HG03565 (cell line): ENCODE results near the gene ACADL.
"Not testable (repeated sequence)": the region's sequence is repeated elsewhere in the genome, so short reads cannot be mapped to it uniquely, and the experiment has no call there.

Source experiments
- ATAC-seq: cut with Tn5 transposase; IDR thresholded peaks from one replicate; pipeline ENCODE4 v1.9.1; 2021; ENCODE audit warnings: mild to moderate bottlenecking, moderate library complexity; ENCODE audit not compliant: unreplicated experiment

The ACADL gene

DNA sequence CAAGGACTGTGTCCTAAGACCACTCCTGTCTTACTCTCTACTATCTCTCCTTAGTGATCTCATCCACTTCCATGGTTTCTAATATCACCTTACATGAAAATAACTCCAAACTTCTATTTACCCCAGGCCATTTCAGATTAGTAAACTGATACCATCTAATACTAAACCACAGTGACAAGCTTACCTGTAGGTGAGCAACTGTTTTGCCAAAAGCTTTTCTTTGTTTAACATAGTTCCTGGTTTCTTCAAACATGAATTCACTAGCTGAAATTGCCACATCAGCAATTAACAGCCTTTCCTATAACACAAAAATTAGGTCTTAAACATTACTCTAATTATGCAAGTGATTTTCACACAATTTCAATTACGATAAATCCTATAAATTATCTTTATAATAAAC, 22.1 kb downstream of the ACADL start:
- ATAC-seq = no peak

DNA sequence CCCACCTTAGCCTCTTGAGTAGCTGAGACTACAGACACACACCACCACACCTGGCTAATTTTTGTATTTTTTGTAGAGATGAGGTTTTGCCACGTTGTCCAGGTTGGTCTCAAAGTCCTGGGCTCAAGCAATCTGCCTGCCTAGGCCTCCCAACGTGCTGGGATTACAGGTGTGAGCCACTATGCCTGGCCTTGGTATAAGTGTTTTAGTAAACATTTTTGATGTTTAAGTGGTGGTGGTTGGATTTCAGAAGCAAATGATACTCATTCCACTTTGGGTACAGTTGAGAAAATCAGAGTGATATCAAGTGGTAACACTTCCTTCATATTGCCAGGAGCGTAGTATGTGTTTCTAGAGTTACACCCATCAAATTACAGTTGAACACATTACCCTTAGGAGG, 25.4 kb downstream of the ACADL start:
- no peak for ATAC-seq

DNA sequence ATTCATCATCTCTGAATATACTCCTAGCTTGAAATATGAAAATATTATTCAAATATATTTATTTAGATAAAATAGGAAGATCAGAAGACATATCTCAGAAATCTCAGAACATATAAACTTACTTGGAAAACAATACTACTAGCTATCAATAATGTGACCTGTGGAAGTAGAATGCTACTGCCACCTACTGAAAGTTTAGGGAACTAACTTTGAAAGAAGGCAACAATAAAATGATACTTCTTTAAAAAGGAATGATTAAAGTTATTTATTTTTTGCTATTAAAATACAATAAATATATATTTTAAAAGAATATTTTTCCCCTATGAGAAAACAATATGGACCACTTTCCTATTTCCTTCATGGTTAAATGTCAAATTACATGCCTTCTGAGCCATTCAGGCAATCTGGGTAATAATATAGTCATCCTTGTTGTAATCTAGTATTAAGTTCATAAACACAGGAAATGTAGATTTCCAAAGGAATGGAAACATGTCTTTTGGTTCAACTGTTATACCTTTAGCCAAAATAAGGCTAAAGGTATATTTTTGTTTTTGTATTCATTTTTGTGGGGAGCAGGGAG, 26.0 kb downstream of the ACADL start:
- peak; percentile 52 for ATAC-seq

DNA sequence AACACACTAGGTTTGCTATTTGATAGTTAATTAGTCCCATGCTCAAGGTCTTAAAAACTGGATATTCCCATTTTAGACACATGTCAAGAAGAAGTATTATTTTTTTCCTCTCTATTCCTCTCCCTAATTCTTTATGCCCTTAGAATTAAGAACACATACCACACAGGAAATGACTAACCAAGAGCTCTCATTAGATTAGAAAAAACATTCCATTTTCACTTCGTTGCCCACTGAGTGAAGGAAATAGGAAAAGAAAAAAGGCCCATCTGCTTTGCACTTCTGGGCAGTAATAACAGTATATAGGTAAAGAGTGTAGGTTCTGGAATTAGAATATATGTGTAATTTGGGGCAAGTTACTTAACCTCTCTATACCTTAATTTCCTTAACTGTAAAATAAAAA, 26.9 kb downstream of the ACADL start:
- ATAC-seq = no peak

DNA sequence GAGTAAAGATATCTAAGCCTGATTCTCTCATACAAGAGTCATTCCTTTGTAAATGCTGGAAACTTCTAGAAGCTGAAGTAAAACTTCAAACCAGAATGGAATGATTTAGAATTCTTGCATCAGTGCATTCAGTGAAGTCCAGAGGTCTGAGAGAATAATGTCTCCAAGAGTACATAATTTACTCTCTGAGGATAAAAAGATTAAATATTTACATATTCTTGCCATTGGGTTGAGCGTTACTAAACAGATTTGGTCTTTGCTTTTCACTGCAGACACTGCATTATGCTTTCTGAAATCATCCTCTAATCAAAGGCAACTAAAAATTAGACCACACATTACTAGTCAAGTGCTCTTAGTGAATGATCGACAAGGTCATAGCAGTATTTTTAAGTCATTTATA, 27.5 kb downstream of the ACADL start:
- ATAC-seq = no peak

DNA sequence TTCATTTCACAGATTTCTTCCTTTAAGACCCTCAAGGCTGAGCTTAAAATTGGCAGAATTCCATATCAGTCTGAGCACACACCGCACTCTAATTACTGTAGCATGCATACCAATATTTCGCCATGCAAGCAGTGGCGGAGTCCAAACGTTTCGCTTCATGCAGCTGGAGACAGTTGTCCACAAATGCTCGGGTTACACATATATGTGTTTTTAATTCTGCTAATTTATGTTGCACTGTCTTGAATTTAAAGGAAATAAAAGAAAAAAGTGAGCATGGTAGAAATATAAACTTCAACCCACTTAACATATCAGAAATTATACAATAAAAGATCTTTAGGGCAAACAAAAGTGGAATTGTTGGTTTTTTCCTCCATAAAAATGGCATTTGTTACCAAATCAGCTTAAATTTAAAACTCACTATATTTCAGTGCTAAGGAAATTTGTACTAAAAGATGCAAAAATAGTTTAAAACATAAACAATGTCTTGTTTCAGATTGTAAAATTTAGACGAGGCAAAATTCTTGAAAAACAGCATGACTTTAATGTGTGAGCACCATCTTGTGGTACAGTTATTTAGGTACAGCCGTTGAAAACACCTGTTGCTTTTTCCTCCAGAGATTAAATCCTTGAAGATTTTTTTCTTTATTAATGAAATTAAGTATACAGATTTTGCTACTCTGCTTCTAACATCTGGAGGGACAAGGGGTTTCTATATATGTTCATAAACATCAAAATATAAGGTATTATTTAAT, 30.0 kb downstream of the ACADL start:
- ATAC-seq = no peak

DNA sequence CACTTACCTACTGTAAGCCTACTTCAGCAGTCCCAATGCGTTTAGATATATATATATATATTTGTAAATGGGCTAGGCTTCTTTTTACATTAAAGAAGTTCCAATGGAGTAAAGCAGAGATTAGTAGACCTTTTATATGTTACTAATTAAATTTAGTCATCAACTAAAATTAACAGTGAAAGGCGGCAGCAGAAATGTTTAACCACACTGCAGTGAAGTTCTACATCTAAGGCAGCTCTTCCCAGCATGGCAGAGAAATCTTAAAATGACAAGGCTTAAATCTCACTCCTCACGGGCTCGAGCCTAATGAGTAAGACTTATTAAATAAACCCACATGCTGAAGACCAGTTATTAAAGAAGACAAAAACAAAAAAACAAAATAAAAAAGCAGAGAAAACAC, 34.9 kb downstream of the ACADL start:
- no peak for ATAC-seq

DNA sequence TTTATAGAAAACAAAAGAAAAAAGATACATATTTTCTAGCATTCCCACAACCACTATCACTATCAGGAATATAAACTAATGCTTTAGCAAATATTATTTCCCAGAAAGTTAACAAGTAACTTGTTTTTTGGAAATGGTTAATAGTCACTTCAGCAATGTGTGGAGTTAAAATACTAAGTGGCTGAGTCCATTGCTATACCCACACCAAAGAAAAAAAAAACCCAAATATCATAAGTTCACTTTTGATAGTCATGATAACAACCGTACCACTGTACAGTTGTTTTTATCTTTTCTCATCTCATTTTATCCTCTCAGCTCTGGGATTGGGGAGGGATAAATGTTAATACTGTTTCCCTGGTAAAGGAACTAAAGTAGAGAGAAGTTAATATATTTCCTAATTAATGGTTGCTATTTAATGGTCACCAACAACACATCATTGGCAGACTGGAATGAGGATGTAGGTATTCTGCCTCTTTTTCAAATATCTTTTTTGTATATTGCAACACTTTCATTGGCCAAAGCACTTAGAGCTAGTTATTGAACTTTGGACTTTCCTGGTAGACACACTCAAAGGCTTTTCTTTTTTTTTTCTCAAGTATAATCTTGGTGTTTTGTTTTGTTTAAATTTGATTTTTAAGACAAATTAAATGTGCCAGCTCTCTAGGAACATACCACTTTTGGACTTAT, 35.7 kb downstream of the ACADL start:
- ATAC-seq = no peak

DNA sequence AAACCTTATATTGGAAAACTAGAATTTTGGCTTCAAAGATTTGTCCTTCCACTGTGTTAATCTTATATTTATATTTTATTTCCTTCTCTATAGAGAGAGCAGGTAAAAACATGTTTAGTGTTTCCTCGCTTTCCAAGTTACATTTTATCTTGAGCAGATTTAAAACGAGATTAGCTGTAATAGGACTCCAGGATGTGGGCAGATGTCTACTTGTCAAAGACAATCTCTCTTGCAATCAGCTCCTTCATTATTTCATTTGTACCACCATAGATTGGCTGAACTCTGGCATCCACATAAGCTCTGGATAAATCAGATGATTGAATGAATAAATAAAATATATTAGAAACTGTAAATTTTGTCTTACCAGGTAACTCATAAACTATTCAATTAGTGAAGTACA, 36.5 kb downstream of the ACADL start:
- ATAC-seq = no peak

DNA sequence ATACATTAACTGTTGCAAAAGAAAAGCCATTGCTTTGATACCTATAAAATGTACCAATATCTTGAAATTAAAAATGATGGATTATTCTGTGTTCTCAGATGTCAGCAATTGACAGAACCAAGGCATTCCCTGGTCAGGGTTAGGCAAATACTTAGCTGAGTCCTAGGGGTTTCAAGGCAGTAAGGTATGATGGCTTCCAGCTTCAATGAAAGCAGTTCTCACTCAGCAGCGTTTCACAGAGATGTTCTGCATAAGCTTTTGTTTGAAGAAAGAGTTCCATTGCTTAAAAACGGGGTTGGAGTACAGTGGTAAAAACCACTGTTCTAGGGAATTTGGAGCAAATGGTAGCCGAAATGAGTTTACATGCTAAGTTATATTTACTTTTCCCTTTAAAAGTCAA, 37.1 kb downstream of the ACADL start:
- ATAC-seq = no peak

DNA sequence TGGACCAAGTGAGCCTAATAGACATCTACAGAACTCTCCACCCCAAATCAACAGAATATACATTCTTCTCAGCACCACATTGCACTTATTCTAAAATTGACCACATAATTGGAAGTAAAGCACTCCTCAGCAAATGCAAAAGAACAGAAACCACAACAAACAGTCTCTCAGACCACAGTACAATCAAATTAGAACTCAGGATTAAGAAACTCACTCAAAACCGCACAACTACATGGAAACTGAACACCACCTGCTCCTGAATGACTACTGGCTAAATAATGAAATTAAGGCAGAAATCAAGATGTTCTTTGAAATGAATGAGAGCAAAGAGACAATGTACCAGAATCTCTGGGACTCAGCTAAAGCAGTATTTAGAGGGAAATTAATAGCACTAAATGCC, 41.3 kb downstream of the ACADL start:
- not testable (repeated sequence) for ATAC-seq

DNA sequence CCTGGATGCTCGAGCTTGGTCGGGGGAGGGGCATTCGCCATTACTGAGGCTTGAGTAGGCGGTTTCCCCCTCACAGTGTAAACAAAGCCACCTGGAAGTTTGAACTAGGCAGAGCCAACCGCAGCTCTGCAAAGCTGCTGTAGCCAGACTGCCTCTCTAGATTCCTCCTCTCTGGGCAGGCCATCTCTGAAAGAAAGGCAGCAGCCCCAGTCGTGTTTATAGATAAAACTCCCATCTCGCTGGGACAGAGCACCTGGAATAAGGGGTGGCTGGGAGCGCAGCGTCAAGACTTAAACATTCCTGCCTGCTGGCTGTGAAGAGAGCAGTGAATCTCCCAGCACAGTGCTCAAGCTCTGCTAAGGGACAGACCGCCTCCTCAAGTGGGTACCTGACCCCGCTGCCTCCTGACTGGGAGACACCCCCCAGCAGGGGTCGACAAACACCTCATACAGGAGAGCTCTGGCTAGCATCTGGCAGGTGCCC, 43.6 kb downstream of the ACADL start:
- not testable (repeated sequence) for ATAC-seq

DNA sequence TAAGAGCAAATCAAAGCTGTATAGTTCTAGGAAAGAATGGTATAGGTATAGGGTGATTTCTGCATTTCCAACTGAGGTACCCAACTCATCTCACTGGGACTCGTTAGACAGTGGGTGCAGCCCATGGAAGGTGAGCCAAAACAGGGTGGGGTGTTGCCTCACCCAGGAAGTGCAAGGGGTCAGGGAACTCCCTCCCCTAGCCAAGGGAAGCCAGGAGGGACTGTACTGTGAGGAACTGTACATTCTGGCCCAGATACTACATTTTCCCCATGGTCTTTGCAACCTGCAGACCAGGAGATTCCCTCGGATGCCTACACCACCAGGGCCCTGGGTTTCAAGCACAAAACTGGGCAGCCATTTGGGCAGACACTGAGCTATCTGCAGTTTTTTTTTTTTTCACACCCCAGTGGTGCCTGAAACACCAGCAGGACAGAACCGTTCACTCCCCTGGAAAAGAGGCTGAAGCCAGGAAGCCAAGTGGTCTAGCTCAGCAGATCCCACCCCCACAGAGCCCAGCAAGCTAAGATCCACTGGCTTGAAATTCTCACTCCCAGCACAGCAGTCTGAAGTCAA, 44.1 kb downstream of the ACADL start:
- ATAC-seq = not testable (repeated sequence)

DNA sequence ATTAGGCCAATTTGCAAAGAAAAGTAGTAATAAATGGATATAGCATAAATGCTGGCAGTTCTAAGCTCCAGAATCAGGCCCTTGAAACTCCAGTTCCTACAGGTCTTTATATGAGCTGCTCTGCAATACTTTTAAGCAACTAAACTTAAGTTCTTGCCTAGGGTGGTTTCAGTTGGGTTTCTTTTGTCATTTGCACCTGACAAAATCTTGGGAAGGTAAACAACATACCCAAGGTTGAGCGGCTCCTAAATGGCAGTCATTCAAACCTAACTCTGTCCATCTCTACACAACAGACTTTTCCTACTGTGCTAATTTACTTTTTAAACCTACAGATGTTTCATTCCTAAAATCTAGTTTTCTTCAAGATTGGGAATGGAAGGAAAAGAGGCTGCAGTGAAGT, 44.8 kb downstream of the ACADL start:
- ATAC-seq = no peak

DNA sequence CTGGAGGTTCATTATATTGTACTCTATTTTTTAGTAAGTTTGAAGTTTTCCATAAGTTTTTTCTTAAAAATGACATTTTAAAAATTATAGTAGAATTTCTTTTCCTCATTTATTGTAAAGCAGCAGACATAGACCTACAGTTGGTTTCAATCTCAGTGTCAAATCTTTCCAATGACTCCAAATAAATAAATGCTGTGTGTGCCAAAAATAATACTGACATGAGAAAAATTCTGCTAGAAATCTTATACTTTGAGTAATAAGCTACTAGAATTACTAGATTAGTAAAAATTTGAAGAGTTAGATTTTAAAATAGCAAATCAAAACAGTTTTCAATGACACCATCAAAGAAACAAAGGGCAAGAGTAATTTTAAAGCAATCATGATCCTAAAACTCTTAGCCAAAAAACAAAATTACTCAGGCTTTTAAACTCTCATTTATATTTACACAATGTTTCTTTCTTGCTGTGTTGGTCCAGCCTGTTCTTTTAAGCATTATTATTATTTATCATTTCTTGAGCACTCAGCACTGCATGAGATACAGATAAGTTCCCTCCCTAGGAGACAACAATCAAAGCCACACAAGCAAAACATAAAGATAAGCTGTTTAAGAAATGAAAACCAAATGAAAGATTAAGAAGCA, 45.8 kb downstream of the ACADL start:
- no peak for ATAC-seq

DNA sequence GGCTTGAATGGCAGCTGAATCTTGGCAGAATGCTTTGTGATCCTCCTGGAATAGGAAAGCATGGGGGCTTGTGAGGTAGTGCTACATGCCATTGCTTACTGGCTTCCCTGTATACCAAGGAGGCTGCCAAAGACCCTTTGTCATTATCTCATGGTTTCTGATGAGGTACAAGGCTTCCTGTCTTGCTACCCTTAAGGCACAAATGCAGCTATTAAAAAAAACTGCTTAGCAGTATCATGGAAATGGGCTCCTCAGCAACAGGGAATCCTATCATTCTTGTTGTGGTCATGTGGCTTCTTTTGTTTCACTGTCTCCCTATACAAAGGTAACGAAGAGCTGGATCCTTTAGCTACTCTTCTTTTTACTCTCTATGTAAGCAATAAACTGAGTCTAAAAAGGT, 47.5 kb downstream of the ACADL start:
- ATAC-seq = no peak

DNA sequence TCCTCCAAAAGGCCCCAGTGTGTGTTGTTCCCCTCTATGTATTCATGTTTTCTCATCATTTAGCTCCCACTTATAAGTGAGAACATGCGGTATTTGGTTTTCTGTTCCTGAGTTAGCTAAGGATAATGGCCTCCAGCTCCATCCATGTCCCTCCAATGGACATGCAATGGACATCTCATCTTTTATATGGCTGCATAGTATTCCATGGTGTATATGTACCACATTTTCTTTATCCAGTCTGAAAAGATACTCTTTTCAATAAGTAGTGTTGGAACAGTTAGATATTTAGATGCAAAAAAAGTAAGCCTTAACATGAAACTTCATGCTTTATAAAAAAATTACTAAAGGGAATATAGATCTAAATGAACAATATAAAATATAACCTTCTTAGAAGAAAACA, 48.1 kb downstream of the ACADL start:
- ATAC-seq = not testable (repeated sequence)

DNA sequence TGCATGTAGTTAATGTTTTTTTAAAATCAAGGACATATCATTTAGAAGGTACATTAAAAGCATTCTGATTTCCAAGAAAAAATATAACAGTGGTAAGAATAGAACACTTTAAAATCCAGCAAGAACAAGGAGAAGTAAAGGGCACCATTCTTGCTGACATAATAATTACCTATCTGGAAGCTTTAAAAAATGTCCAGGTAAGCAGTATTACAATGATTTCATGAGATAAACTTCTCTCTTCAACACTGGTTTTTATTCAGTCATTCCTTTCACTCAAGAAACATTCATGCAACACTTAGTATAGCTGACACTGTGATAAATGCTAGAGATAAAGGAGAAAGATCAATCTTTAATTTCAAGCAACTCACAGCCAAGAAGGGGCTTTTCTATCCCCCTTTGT, 51.2 kb downstream of the ACADL start:
- no peak for ATAC-seq

DNA sequence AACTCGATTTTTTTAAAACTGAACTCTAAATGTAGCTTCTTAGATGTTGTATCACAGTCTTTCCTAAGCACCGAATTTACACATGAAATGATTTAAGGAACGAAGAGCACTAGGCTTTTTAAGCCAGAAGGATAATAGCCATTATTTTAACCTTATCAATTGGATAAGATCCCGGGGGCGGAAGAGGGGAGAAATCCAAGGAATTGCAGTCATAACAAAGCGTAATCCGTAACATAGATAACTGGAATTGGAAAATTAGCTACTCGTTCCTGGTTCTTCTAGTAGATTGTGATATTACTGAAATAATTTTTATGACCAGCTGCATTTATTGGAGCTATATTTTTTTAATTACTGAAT, 53.0 kb downstream of the ACADL start:
- no peak for ATAC-seq

DNA sequence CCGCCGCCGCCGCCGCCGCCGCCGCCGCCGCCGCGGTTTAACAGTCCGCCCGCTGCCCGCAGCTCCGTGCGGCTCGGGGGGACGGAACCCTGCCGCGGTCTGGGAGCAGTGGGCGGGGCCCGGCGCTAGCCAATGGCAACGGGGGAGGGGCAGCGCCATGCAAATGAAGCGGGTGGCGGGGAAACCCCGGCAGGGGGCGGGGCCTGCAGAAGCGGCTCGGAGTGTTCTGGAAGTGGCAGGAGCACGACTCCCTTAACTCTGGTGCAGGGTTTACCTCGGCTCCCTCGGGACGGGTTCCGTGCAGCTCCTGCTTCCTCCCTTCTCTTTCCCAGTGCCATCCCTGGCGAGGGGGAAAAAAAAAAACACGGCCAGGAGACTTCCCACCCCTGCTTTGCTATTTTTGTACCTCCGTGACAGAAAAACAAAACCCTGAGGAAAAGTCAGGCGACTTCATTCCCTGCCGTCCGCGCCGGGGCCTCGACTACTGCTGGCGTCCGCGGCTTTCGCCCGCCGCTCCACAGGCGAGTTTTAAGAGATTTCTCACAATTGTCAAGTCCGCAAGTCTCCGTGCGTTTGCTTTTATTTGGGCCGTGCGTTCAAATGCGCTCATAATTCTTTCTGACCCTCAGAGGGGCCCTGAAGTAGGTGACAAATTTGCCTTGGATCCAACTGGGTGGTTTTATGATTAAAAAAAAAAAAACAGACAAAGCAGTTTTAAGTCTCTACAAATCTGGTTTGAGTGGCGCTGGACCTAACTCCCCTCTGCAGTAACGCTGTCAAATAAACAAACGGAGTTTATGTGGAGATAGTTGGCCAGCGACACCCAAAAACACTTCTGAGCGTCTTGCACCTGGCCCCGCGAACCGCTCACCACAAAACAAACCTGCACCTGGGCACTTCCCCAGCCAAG, 53.7 kb downstream of the ACADL start, which contains the start of gene KANSL1L:
Gene KANSL1L, minus strand, starts transcription at position 101 of the 910 bp plus-strand sequence. CDS start 16,827 bp downstream, outside the sequence.
- ATAC-seq = peak; percentile 58
